Measurements from ENCODE around the gene RPS13. TPM values are rescaled to one million over a fixed set of nuclear protein-coding genes. Genes with fewer than 3 reads are reported as not detected.
A peak's percentile ranks its signal among the peaks of the same experiment; 100 is the strongest.
"Not testable (repeated sequence)": the region's sequence is repeated elsewhere in the genome, so short reads cannot be mapped to it uniquely, and the experiment has no call there.

The RPS13 gene
- 1,283 TPM for total RNA-seq

DNA sequence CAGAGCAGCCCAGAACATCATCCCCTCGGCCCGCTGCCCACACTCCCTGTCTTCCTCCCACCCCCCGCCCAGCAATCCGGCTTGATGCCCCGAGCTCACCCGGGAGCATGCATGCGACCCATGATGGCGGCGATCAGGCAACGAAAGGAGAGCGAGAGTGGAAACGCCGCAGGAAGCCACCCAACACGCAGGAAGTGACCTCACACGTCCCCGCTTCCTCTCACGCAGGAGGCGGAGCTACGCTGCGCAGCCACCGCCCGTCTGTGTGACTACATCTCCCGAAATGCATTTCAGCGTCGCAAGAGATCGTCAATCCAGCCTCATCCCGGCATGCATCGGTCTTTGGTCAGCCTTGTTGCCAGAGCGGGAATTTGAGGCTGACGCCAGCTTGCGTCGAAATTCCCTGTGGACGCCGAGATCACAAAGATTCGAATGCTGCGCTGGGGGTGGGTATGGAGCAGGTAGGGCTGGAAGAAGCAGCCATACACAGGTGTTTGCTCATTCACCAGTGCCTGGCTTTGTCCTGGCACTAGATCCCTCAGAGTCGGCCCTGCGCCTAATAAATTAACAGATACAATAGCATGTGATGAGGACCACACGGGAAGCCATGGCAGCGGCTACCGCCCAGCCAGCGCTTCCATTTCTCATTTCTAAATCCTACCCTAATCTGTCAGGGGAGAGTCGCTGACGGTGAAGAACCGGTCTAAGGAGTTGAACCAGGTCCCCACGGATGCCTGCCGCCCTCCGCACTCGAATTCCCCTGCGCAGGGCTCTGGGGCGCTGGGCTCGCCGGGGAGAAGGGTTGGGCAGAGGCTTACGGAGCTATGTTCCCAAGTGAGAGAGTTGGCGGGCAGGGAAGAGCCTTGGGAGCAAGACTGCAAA, at the start of gene RPS13:
Gene RPS13, minus strand, starts transcription at position 148 of the 882 bp plus-strand sequence. Its CDS starts 26 bp downstream, at position 122.
- peak; percentile 100 for DNase-seq

DNA sequence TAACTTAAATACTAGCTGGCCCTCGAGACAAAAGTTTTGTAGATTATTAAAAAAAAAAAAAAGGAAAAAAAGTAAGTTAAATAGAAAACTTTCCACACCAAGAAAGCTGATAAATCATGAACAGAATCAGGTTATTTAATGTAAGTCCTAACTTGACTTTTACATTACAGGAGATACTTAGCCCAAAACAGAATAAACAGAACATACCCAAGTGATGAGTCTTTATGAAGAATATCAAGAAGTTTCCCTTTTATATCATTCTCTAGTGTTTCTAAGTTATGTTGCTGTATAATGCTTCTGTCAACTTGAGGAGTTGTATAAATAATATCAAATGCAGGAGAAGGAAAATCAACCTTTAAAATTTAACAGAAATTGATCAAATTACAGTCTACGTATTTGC, 44.5 kb upstream of the RPS13 start:
- DNase-seq = no peak

DNA sequence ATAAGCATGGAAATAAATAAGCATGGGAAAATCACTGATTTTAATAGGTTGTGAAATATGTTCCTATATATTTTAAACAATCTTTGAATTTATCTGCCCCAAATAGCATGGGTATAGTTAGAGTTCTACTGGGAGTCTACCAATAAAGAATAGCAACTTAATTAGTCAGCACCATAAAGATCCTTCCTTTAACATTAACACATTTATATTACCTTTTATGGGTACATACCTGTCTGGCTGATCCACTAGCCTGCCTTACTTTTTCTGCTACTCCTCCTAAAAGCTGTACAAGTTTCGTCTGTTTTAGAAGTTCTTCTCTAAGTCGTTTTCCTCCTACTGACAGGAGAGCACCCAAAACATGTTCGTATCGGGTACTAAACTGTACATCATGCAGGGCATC, 39.8 kb upstream of the RPS13 start:
- no peak for DNase-seq

DNA sequence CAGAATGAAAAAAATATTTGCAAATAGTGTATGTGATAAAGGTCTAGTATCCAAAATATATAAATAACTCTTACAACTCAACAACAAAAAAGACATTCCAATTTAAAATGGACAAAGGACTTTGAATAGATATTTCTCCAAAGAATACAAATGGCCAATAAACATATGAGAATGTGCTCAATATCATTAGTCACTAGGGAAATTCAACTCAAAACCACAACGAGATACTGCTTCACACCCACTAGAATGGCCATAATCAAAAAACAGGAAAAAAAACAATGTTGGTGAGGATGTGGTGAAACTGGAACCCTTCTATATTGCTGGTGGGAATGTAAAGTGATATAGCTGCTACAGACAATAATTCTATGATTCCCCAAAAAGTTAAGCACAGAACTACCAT, 38.6 kb upstream of the RPS13 start:
- DNase-seq = no peak

DNA sequence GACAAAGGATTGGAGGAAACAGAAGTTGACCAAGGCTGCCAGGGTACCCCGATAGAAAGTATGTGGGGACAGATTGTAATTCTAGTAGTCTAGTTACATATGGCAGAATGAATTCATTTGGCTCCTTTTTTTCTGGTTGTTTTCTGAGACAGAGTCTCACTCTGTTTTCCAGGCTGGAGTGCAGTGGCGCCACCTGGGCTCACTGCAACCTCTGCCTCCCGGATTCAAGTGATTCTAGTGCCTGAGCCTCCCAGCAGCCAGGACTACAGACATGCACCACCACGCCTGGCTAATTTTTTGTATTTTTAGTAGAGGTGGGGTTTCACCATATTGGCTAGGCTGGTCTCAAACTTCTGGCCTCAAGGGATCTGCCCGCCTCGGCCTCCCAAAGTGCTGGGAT, 30.3 kb upstream of the RPS13 start:
- DNase-seq = not testable (repeated sequence)

DNA sequence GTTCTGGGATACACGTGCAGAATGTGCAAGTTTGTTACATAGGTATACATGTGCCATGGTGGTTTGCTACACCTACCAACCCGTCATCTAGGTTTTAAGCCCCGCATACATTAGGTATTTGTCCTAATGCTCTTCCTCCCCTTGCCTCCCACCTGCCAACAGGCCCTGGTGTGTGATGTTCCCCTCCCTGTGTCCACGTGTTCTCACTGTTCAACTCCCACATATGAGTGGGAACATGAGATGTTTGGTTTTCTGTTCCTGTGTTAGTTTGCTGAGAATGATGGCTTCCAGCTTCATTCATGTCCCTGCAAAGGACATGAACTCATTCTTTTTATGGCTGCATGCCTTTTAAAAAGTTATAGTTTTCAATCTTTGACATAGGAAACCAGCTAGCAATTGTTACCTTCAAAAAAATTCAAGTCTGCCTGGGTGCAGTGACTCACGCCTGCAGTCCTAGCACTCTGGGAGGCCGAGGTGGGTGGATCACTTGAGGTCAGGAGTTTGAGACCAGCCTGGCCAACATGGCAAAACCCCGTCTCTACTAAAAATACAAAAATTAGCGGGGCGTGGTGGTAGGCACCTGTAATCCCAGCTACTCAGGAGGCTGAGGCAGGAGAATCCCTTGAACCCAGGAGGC, 28.1 kb upstream of the RPS13 start:
- DNase-seq = not testable (repeated sequence)

DNA sequence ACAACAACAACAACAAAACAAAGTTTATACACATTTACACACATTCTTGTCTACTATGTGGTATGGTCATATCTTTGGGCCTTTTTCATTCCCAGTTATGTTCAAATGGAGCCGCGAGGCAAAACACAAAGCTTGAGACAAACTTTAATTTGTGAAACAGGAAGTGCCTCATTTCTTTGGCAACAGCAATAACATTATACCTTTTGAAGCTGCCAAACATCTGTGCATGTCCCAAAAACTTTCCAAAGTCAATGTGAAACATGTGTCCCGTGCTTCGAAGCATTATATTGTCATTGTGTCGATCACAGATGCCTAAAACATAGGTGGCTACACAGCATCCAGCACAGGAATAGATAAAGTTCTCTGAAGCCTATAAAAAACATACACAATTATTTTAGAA, 25.0 kb upstream of the RPS13 start:
- peak; percentile 67 for DNase-seq

DNA sequence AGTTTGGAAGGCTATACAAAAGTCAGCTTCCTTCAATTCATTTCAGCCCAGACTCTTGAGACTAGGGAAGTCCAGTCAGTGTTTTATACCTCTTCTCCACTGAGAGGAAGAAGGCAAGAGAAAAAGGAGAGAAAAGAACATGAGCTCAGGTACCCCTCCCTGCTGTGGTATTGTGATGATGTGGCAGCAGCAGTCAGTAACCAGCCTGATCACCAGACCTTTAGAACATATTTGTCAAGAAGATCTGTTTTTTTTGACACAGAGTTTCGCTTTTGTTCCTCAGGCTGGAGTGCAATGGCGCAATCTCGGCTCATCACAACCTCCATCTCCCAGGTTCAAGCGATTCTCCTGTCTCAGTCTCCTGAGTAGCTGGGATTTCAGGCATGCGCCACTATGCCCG, 21.2 kb upstream of the RPS13 start:
- DNase-seq = no peak

DNA sequence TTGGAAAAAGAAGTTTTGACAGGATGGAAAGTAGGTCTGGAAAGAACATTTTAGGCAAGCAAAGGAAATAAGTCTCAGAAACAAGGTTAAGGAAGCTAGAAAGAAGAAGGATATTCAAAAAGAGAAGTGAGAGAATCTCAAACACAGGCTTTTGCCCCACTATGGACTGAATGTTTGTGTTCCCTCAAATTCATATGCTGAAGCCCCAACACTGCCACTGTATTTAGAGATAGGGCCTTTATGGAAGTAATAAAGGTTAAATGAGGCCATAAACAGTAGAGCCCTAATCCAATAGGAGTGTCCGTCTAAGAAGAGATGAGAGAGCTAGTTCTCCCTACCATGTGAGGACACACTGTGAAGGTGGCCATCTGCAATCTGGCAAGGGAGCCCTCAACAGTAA, 20.6 kb upstream of the RPS13 start:
- DNase-seq = no peak

DNA sequence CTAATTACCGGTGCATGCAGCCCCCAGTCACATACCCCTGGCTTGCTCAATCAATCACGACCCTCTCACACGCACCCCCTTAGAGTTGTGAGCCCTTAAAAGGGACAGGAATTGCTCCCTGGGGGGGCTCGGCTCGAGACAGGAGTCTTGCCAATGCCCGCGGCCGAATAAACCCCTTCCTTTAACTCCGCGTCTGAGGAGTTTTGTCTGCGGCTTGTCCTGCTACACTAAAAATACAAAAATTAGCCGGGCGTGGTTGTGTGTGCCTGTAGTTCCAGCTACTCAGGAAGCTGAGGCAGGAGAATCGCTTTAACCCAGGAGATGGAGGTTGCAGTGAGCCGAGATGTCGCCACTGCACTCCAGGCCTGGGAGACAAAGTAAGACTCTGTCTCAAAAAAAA, 8.5 kb upstream of the RPS13 start:
- DNase-seq = not testable (repeated sequence)

DNA sequence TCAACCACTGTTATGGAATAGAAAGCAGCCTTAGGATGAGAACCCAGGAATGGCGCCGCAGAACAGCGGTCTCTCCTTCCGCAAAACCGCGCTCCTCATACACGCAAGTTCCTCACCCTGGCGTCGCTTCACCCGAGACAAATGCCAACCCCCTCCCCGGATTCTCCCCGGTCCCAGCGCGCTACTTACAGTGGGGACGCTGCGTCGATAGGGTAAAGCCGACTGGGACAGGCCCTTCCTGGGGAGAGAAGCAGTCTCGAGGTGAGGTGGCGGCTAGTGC, 287 bp downstream of the RPS13 start:
- DNase-seq = no peak

DNA sequence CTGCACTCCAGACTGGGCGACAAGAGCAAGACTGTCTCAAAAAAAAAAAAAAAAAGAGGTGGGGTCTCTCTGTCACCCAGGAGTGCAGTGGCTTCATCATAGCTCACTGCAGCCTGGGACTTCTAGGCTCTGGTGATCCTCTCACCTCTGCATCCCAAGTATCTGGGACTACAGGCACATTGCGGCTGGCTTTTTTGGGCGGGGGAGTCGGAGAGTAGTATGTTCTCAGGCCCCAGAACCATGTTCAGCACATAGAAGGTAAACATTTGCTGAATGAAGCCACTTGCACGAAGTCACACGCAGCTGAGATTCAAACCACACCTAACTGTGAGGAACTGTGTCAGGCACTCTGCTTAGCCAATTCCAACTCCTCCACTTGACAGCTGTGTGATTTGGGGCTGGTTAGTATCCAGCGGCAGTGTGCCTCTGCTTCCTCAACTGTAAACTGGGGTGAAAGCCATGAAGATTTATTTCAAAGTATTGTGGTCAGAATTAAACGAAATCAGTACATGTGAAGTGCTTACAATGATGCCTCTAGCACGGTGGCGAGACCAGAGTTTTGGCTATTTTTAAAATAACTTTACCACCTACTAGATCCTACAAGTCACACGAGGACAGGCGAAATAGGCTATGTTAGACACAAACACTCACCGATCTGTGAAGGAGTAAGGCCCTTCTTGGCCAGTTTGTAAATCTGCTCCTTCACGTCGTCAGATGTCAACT, 789 bp downstream of the RPS13 start:
- peak; percentile 25 for DNase-seq

DNA sequence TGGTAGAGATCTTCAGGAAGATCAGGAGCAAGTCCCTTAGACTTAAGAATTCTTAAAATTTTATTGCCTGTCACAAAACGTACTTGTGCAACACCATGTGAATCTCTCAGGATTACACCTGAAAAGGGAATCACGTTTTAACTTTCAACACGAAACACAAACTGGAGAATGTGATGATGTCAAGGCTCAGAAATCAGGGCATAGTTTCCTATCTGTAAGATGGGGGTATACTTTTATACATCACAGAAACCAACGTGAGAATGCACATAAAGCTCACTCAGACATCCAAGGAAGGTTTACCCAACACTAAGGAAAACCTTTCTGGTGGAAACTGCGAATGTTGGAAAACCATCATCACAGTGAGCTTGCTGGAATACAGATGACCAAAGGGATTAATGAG, 2.0 kb downstream of the RPS13 start:
- no peak for DNase-seq

DNA sequence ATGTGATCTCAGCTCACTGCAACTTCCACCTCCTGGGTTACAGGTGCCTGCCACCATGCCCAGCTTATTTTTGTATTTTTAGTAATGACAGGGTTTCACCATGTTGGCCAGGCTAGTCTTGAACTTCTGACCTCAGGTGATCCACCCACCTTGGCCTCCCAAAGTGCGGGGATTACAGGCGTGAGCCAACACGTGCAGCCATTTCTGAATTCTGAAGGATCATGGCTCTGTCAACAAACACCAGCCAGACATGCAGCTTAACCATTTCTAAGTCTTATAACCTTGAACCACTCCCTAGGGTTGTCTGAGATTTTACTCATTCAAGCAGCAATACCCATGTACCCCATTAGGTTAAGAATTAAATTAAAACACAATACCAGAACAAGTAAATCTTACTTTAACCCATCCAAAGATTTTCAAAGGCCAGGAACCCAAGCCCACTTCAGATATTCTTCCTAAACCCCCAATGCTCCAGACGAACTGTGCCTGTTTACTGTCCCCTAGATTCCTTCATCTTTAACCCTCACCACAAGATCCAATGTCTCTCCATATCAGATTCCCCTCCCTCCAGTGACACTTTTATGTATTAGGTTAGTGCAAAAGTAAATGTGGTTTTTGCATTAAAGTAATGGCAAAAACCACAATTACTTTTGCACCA, 4.0 kb downstream of the RPS13 start:
- DNase-seq = no peak

DNA sequence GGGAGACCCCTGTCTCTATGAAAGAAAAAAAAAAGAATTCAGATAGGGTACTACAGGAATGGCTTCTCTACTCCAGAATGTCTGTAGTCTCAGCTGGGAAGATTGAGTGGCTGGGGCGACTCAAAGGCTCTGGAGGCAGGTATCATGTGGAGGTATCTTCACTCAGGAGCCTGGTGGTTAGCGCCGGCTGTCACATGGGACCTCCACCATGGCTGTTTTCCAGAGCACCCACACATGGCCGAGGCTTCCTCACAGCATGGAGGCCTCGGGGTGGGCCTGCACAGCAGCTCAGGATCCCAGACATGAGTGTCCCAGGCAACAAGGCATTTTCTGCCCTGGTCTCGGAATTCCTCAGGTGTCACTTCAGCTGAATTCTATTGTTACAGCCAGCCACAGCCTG, 10.1 kb downstream of the RPS13 start:
- DNase-seq = no peak

DNA sequence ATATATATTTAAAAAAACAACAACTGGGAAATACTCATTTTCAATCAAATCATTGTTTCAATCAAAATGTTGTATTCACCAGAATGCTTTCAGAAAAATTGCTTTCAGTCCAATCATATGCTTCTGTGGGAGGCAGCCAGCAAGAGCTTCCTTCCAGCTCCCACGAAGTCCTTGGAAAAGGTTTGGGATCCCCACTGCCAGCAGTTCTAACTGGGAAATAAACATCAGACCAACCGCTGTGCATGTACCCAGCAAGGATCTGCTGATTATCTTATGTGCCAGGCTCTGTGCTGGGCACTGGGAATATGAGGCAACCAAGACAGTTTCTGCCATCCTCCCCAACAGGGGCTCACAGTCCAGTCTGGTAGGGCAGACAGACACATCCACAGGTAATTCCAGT, 10.8 kb downstream of the RPS13 start:
- no peak for DNase-seq

DNA sequence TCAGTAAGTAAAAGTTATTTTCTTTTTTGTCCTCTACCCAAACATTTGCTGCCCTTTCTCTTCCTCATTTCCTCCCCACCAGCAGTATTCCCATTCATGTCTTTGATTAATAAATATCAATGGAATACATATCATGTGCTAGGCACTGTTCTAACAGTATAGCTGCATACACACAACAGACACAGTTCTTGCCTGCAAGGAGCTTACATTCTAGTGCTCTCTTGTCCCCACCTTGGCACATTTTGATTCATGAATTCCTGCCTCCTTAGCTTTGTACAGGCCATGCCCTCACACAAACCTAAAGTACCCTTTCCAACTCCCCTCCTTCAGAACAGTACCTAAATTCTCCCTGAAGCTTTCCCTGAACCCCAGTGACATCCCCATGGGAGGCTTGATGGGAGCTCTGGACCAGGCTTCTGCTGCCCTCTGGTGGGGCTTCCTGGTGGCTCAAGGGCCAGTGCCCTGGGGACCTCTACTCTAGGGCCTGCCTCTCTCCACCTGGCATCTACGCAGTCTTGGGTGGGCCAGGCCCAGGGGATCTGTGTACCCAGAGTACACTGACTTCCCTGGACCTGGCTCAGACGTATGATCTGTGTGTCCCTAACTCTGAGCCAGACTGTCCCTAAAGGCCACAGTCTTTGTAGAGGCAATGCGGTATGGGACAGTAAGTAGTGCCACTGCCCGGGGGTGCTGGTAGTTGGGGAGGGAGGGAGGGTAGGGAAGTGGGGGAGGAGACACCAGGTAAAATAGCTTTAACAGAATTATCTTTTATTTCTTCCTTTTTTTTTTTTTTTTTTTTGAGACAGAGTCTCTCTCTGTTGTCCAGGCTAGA, 14.1 kb downstream of the RPS13 start:
- peak; percentile 52 for DNase-seq

DNA sequence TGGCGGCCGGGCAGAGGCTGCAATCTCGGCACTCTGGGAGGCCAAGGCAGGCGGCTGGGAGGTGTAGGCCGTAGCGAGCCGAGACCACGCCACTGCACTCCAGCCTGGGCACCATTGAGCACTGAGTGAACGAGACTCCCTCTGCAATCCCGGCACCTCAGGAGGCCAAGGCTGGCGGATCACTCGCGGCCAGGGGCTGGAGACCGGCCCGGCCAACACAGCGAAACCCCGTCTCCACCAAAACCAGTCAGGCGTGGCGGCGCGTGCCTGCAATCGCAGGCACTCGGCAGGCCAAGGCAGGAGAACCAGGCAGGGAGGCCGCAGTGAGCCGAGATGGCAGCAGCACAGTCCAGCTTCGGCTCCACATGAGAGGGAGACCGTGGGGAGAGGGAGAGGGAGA, 26.3 kb downstream of the RPS13 start:
- DNase-seq = not testable (repeated sequence)

DNA sequence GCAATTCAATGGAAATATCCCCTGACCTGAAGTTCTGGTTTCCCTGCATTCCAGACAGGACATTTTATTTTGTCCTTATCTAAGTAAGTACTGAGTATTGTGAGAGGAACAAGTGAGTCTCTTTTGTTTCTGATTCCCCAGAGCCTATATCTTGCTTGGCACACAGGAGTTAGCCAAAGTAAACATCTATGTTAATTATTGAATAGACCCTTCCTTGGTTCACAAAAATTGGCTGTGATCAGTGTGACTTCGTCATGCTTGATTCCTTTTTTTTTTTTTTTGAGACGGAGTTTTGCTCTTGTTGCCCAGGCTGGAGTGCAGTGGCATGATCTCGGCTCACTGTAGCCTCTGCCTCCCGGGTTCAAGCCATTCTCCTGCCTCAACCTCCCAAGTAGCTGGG, 29.0 kb downstream of the RPS13 start:
- not testable (repeated sequence) for DNase-seq

DNA sequence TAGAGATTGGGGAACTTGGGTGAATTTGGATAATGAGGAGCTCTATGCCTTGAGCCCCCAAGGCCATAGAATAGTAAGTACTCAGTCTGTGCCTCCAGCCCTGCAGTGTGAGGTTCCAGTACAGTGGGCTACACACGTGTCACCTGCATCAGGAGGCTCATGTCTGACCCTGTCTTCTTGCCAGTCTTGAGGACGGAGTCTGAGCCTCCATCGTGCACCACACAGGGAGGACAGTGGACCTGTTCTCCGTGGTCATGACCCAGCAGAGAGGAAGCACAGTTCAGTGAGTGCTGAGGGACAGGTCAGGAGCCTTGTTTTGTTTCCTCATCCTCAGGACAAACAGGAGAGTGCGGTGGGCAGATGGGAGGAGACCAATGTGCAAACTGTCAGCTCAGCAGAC, 30.8 kb downstream of the RPS13 start:
- no peak for DNase-seq

DNA sequence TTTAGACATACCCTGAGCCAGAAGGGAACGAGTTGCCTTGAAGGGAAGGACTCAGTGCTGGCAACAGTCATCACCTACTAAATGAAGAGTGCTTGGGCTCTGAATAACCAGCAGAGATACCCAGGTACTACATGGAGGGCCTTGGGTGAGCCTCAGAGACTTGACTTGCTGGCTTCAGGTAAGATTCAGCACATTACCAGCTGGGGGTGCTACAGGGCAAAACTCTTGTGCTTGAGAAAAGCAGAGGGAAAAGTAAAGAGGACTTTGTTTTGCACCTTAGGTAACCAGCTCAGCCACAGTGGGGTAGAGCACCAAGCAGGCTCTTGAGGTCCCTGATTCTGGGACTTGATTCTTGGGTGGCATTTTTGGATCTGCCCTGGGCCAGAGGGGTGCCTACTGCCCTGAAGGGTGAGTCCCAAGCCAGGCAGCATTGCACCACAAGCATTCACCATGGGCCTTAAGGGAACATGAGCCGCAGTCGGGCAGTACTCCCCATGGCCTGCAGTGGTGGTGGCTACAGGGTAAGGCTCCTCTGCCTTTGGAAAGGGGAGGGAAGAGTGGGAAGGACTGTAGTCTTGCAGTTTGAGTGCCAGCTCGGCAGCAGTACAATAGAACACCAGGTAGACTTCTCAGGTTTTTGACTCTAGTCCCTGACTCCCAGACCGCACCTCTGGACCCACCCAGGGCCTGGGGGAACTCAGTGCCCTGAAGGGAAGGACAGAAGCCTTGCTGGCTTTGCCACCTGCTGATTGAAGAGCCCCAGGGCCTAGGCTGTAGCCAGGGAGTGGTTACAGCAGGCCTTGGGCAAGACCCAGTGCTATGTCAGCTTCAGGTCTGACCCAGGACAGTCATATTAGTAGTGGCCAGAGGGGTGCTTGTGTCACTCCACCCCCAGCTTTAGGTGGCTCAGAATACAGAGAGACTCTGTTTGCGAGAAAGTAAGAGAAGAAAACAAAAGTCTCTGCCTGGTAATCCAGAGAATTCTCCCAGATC, 40.5 kb downstream of the RPS13 start:
- no peak for DNase-seq

Measured in tongue (tissue), 2 donors.